Calu3 (cell line): ENCODE measurements around the gene PIEZO2. TPM values are rescaled to one million over a fixed set of nuclear protein-coding genes. Genes with fewer than 3 reads are reported as not detected.

Source experiments
- BruUV-seq: library from RNA; stranded (reverse); fragments of 400-500 nt; replicated peaks from 2 replicates; lab custom pipeline; 2021; lab: Mats Ljungman, UMichigan
- CTCF ChIA-PET: fragments of 300-600 bp; sonication (Branson Sonifier 250); formaldehyde crosslinking; loops from one replicate; lab custom pipeline; 2022; ENCODE audit warnings: antibody characterized with exemption; lab: Charles Lee
- DNase-seq: peaks from one replicate; pipeline ENCODE4 v3.0.0; 2022
- H3K27ac Mint-ChIP-seq: one replicate; pipeline ENCODE4 v1.8.0; 2022; ENCODE audit warnings: mixed read lengths; ENCODE audit not compliant: unreplicated experiment
- H3K27me3 Mint-ChIP-seq: one replicate; pipeline ENCODE4 v1.8.0; 2022; ENCODE audit warnings: mixed read lengths; ENCODE audit not compliant: unreplicated experiment
- H3K36me3 Mint-ChIP-seq: one replicate; pipeline ENCODE4 v1.8.0; 2022; ENCODE audit warnings: mild to moderate bottlenecking, moderate library complexity, mixed read lengths; ENCODE audit not compliant: insufficient read depth, unreplicated experiment
- H3K4me1 Mint-ChIP-seq: one replicate; pipeline ENCODE4 v1.8.0; 2022; ENCODE audit warnings: mild to moderate bottlenecking, low read depth, mixed read lengths; ENCODE audit not compliant: unreplicated experiment
- H3K4me3 Mint-ChIP-seq: one replicate; pipeline ENCODE4 v1.8.0; 2022; ENCODE audit warnings: mild to moderate bottlenecking, low read depth, moderate library complexity, mixed read lengths; ENCODE audit not compliant: unreplicated experiment
- H3K9me3 Mint-ChIP-seq: one replicate; pipeline ENCODE4 v1.8.0; 2022; ENCODE audit warnings: low read depth, mixed read lengths; ENCODE audit not compliant: unreplicated experiment
- intact Hi-C: fragments of 100-400 bp; cut with micrococcal nuclease; formaldehyde crosslinking; loops from one replicate; pipeline ENCODE4 v1.10.0; 2022; ENCODE audit not compliant: unreplicated experiment
- total RNA-seq: library from RNA; stranded (reverse); gene quantifications from 2 replicates; pipeline ENCODE4 v1.2.3, GENCODE V29; 2022
- TF ChIP-seq, protein P1 (sequence below): fragments of 200-600 bp; IDR thresholded peaks from one replicate; pipeline ENCODE4 v1.8.0; 2022; ENCODE audit warnings: antibody characterized with exemption; ENCODE audit not compliant: unreplicated experiment

PIEZO2 gene
- total RNA-seq, 1 experiment from 2014 or later, result 0.24 TPM

DNA sequence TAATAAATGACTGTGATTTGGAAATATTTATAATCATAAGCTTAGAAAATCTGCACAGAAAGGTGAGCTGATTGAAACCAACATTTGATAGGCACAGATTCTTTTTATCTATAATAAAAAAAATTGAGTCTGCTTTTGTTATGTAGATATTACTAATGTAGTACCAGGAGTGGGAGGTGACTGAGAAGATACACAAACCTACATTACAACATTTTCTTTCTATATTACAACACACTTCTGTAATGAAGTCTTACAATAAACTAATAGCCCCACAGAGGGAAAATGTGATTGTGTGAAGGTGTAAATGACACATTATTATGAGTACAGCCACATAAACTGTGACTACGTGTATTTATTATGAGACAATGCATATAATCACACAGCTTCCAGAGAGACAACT is 241.6 kb downstream of the PIEZO2 start:
- H3K4me3 Mint-ChIP-seq, result no peak overlapping the region
- BruUV-seq, result no TSS peak
- CTCF ChIA-PET, result no interaction called here

GRCh38 chr18:10901329-10901728 is 248.0 kb downstream of the PIEZO2 start:
- TF ChIP-seq, protein P1, sequence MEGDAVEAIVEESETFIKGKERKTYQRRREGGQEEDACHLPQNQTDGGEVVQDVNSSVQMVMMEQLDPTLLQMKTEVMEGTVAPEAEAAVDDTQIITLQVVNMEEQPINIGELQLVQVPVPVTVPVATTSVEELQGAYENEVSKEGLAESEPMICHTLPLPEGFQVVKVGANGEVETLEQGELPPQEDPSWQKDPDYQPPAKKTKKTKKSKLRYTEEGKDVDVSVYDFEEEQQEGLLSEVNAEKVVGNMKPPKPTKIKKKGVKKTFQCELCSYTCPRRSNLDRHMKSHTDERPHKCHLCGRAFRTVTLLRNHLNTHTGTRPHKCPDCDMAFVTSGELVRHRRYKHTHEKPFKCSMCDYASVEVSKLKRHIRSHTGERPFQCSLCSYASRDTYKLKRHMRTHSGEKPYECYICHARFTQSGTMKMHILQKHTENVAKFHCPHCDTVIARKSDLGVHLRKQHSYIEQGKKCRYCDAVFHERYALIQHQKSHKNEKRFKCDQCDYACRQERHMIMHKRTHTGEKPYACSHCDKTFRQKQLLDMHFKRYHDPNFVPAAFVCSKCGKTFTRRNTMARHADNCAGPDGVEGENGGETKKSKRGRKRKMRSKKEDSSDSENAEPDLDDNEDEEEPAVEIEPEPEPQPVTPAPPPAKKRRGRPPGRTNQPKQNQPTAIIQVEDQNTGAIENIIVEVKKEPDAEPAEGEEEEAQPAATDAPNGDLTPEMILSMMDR, result no peak
- no peaks in the 10 kb centered on the region for H3K27me3 Mint-ChIP-seq
- intact Hi-C loops, result no loop called here
- DNase-seq, result no peak
- BruUV-seq, result no TSS peak
- CTCF ChIA-PET, result interaction anchor here (0.7 kb wide), 1 partner anchor 29 kb away, joined by 4 read pairs; no protein-coding TSS in a partner anchor
- H3K36me3 Mint-ChIP-seq, result no peaks in the 10 kb centered on the region
- H3K27ac Mint-ChIP-seq, result no peak overlapping the region
- H3K9me3 Mint-ChIP-seq, result no peaks in the 10 kb centered on the region
- H3K4me3 Mint-ChIP-seq, result no peak overlapping the region
- peaks cover 24% of the 10 kb centered on the region for H3K4me1 Mint-ChIP-seq

More for the DNA sequence above, 241.6 kb downstream of the PIEZO2 start:
- Mint-ChIP-seq H3K27ac (no peak overlapping the region), H3K9me3 (no peaks in the 10 kb centered on the region), H3K27me3 (no peaks in the 10 kb centered on the region), H3K4me1 (no peaks in the 10 kb centered on the region), H3K36me3 (no peaks in the 10 kb centered on the region)
- intact Hi-C loops, result no loop called here
- DNase-seq, result no peak
- TF ChIP-seq, protein P1, result no peak

DNA sequence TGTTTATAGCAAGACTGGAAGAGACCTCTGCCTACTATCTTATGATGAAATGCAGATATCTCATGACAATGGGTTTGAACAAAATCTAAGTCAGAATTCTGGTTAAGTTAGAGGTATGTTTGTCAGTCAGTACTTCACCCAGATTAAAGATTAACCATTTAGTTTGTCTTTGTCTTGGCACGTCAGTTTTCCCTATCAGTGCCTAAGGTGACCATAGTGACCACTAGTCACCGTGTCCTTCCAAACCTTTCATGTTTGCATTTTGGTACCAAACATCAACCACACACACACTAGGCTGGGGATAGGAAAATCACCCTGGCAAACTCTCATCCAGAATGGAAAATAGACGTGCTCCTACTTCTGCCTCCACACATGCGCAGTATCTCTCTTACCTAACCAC is 248.9 kb downstream of the PIEZO2 start:
- no peaks in the 10 kb centered on the region for H3K27me3 Mint-ChIP-seq
- no peaks in the 10 kb centered on the region for H3K9me3 Mint-ChIP-seq
- H3K4me1 Mint-ChIP-seq, result peaks cover 24% of the 10 kb centered on the region
- CTCF ChIA-PET, result no interaction called here
- DNase-seq, result no peak
- no peaks in the 10 kb centered on the region for H3K36me3 Mint-ChIP-seq
- no peak overlapping the region for H3K4me3 Mint-ChIP-seq
- TF ChIP-seq, protein P1, result no peak
- no TSS peak for BruUV-seq
- intact Hi-C loops, result no loop called here
- H3K27ac Mint-ChIP-seq, result no peak overlapping the region

GRCh38 chr18:10899481-10899880 is 249.9 kb downstream of the PIEZO2 start:
- DNase-seq, result no peak
- TF ChIP-seq, protein P1, result no peak
- H3K9me3 Mint-ChIP-seq, result no peaks in the 10 kb centered on the region
- no peak overlapping the region for H3K4me3 Mint-ChIP-seq
- CTCF ChIA-PET, result interaction anchor here (0.5 kb wide), 1 partner anchor 156 kb away, joined by 5 read pairs; no protein-coding TSS in a partner anchor
- no peak overlapping the region for H3K27ac Mint-ChIP-seq
- peaks cover 24% of the 10 kb centered on the region for H3K4me1 Mint-ChIP-seq
- no peaks in the 10 kb centered on the region for H3K27me3 Mint-ChIP-seq
- no peaks in the 10 kb centered on the region for H3K36me3 Mint-ChIP-seq
- intact Hi-C loops, result no loop called here
- BruUV-seq, result no TSS peak
